Tibial nerve (tissue), 4 donors: ENCODE measurements around the gene ADAT3.
A peak's percentile ranks its signal among the peaks of the same experiment; 100 is the strongest.

Experiments
- CTCF ChIP-seq, 5 experiments: fragments of 200-600 bp in 3 of 5; fragments of 450-650 bp in 2 of 5; sonication (generic) in 3 of 5; IDR thresholded peaks; one replicate each; pipeline ENCODE4 v1.5.1; 2016 to 2019; ENCODE audit warnings: antibody characterized with exemption in 5 of 5, mild to moderate bottlenecking in 3 of 5, moderate library complexity in 2 of 5
- EP300 ChIP-seq, 2 donors: sonication (generic); formaldehyde crosslinking; IDR thresholded peaks; one replicate each; pipeline ENCODE4 v1.6.1; 2017; ENCODE audit warnings: antibody characterized with exemption in 2 of 2, mild to moderate bottlenecking in 1 of 2
- POLR2A ChIP-seq, 2 donors: fragments of 450-650 bp; IDR thresholded peaks; one replicate each; pipeline ENCODE4 v1.6.1; 2017; ENCODE audit warnings: antibody characterized with exemption in 2 of 2, mild to moderate bottlenecking in 2 of 2, moderate library complexity in 2 of 2

GRCh38 chr19:1864480-1865171 lies 40.6 kb upstream of the ADAT3 start:
- TF ChIP-seq CTCF (IDR thresholded peaks at IDR 0.05): peak; percentile 74 to 92 (median 83)
- TF ChIP-seq EP300 (IDR thresholded peaks at IDR 0.05): peak in 1 of 2 donors; percentile 9
- TF ChIP-seq POLR2A (IDR thresholded peaks at IDR 0.05): peak in 1 of 2 donors; percentile 11
